Activated B cell treated with CpG ODN at 0.5 μM for 24 hours (primary cell): ENCODE results near the gene MYO1E. TPM values are rescaled to one million over a fixed set of nuclear protein-coding genes. Genes with fewer than 3 reads are reported as not detected.

Experiments
- ATAC-seq: fragments of 200-7000 bp; cut with Tn5 transposase; one replicate; pipeline ENCODE4 v1.10.0; 2021; ENCODE audit warnings: low read depth, mild to moderate bottlenecking, moderate library complexity
- CTCF ChIA-PET: fragments of 350-600 bp; sonication (Branson Sonifier 250); formaldehyde crosslinking; loops from one replicate; lab custom pipeline; 2021; ENCODE audit warnings: antibody characterized with exemption; lab: Charles Lee
- POLR2A ChIA-PET: fragments of 350-600 bp; sonication (Branson Sonifier 250); formaldehyde crosslinking; loops from one replicate; lab custom pipeline; 2021; ENCODE audit warnings: antibody characterized with exemption; lab: Charles Lee
- DNase-seq: peaks from one replicate; pipeline ENCODE4 v3.0.0; 2022
- H3K27ac Mint-ChIP-seq: one replicate; pipeline ENCODE4 v1.8.0; 2020; ENCODE audit warnings: mixed read lengths
- H3K27me3 Mint-ChIP-seq: one replicate; pipeline ENCODE4 v1.8.0; 2021; ENCODE audit warnings: mixed read lengths
- H3K36me3 Mint-ChIP-seq: one replicate; pipeline ENCODE4 v1.8.0; 2021; ENCODE audit warnings: low read depth, mixed read lengths
- H3K4me1 Mint-ChIP-seq: one replicate; pipeline ENCODE4 v1.8.0; 2021; ENCODE audit warnings: mixed read lengths
- H3K4me3 Mint-ChIP-seq: one replicate; pipeline ENCODE4 v1.8.0; 2020; ENCODE audit warnings: mild to moderate bottlenecking, mixed read lengths
- H3K9me3 Mint-ChIP-seq: one replicate; pipeline ENCODE4 v1.8.0; 2020; ENCODE audit warnings: mixed read lengths
- intact Hi-C: fragments of 100-400 bp; cut with micrococcal nuclease; formaldehyde crosslinking; loops from one replicate; pipeline ENCODE4 v1.15.1; 2024
- total RNA-seq: library from RNA; stranded (reverse); gene quantifications from 2 replicates; pipeline ENCODE4 v1.2.3, GENCODE V29; 2022
- TF ChIP-seq, protein P1 (sequence below): fragments of 200-600 bp; IDR thresholded peaks from one replicate; pipeline ENCODE4 v1.8.0; 2022; ENCODE audit warnings: antibody characterized with exemption, mild to moderate bottlenecking

Gene MYO1E
- total RNA-seq, result 185 and 186 TPM in 2 replicates

DNA sequence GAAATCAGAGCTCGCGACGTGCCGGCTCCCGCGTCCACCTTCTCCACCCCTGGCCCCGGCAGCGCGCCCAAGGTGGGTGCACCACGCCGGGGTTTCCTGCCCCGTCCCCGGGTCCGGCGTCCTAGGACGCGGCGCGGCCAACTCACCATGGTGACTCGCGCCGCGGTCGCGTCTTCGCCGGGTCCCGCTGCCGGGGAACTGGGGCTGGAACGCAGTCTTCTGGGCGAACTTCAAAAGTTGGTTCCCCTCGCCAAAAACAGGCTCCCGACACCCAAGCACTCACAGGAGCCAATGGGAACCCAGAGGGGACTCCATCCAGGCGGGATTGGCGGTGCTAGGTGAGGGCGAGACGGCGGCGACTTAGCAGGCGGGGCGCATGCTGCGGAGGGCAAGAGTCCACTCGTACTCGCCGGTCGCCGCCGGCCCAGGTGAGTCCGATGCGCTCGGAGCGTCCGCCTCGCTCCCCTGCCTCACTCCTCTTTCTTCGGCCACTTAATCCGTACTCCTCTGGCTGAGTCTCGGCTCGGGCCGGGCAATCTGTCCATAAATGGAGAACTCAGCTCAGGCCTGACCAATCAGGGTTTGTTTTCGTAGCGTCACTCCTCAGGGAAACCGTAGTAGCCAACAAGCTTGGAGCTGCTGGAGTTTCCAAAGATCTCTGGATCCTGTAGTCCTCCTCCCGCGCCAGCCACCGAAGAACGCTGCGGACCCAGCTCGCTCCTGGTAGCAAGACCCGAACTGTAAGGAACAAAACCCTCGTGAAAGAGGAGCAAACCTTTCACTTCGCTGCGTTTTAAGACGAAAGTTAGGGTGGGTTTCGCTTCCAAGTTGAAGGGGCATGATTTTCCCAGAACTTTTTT is at the start of gene MYO1E:
TSS of gene MYO1E (minus strand) at position 520 of the 860 bp plus-strand sequence. CDS start at position 149, 371 bp downstream.
- intact Hi-C loops, result loop anchor here (1.0 to 10.0 kb wide), 7 partner anchors 27 to 395 kb away; partner anchors contain the start of gene BNIP2
- POLR2A ChIA-PET, result interaction anchor here (0.6 to 2.3 kb wide), 12 partner anchors 23 to 129 kb away, joined by 3 to 15 read pairs (median 6); partner anchors contain the start of gene FAM81A
- Mint-ChIP-seq H3K9me3 (no peaks in the 10 kb centered on the region), H3K4me1 (peaks cover 64% of the 10 kb centered on the region), H3K27me3 (no peaks in the 10 kb centered on the region), H3K27ac (peak within 1 kb of the TSS; percentile 89), H3K36me3 (peaks cover 9% of the 10 kb centered on the region), H3K4me3 (peak within 1 kb of the TSS; percentile 96)
- ATAC-seq (peak; percentile 62), DNase-seq (peak; percentile 54)
- CTCF ChIA-PET, result interaction anchor here (1.2 to 2.1 kb wide), 4 partner anchors 40 to 156 kb away, joined by 3 to 9 read pairs (median 6); no protein-coding TSS in a partner anchor
- TF ChIP-seq, protein P1, sequence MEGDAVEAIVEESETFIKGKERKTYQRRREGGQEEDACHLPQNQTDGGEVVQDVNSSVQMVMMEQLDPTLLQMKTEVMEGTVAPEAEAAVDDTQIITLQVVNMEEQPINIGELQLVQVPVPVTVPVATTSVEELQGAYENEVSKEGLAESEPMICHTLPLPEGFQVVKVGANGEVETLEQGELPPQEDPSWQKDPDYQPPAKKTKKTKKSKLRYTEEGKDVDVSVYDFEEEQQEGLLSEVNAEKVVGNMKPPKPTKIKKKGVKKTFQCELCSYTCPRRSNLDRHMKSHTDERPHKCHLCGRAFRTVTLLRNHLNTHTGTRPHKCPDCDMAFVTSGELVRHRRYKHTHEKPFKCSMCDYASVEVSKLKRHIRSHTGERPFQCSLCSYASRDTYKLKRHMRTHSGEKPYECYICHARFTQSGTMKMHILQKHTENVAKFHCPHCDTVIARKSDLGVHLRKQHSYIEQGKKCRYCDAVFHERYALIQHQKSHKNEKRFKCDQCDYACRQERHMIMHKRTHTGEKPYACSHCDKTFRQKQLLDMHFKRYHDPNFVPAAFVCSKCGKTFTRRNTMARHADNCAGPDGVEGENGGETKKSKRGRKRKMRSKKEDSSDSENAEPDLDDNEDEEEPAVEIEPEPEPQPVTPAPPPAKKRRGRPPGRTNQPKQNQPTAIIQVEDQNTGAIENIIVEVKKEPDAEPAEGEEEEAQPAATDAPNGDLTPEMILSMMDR, result no peak

GRCh38 chr15:59420986-59421618 is 48.4 kb upstream of the MYO1E start:
- no peak overlapping the region for H3K27ac Mint-ChIP-seq
- POLR2A ChIA-PET, result interaction anchor here (0.6 to 3.0 kb wide), 2 partner anchors 10 to 121 kb away, joined by 4 to 14 read pairs; no protein-coding TSS in a partner anchor

GRCh38 chr15:59420108-59420507 is 47.4 kb upstream of the MYO1E start:
- no peak for DNase-seq
- CTCF ChIA-PET, result interaction anchor here (0.9 kb wide), 1 partner anchor 72 kb away, joined by 4 read pairs; no protein-coding TSS in a partner anchor
- Mint-ChIP-seq H3K9me3 (no peaks in the 10 kb centered on the region), H3K4me3 (no peak overlapping the region), H3K27ac (no peak overlapping the region), H3K27me3 (no peaks in the 10 kb centered on the region), H3K4me1 (peaks cover 58% of the 10 kb centered on the region), H3K36me3 (no peaks in the 10 kb centered on the region)
- intact Hi-C loops, result no loop called here
- POLR2A ChIA-PET, result interaction anchor here (3.0 kb wide), 1 partner anchor 9 kb away, joined by 14 read pairs; no protein-coding TSS in a partner anchor
- ATAC-seq, result no peak
- TF ChIP-seq, protein P1, result no peak

More at GRCh38 chr15:59420986-59421618, 48.4 kb upstream of the MYO1E start:
- DNase-seq, result no peak
- Mint-ChIP-seq H3K9me3 (no peaks in the 10 kb centered on the region), H3K4me3 (no peak overlapping the region), H3K4me1 (peaks cover 57% of the 10 kb centered on the region), H3K36me3 (no peaks in the 10 kb centered on the region), H3K27me3 (no peaks in the 10 kb centered on the region)
- CTCF ChIA-PET, result interaction anchor here (0.8 kb wide), 1 partner anchor 8 kb away, joined by 4 read pairs; no protein-coding TSS in a partner anchor
- TF ChIP-seq, protein P1, result no peak
- ATAC-seq, result no peak
- intact Hi-C loops, result no loop called here

DNA sequence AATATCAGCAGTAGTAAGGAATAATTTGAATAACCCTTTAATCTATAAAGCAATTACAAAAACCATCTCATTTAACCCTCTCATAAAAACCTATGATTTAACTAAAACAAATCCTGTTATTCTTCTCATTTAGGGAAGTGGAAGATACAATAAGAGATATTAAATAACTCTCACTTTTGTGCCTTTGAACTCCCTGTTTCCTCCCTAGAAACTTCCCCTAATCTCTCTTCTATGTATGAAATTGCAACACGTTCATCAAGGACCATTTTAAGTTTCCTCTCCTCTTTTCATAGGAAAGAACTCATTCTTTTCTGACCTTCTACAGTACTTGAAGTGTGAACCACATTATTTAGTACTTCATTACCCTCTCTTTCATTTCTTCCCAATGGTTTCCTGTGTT is 46.5 kb upstream of the MYO1E start:
- TF ChIP-seq, protein P1, result no peak
- Mint-ChIP-seq H3K4me1 (peaks cover 54% of the 10 kb centered on the region), H3K27ac (peak overlapping the region; percentile 25), H3K4me3 (no peak overlapping the region), H3K36me3 (no peaks in the 10 kb centered on the region), H3K9me3 (no peaks in the 10 kb centered on the region), H3K27me3 (no peaks in the 10 kb centered on the region)
- DNase-seq, result no peak
- ChIA-PET CTCF (no interaction called here), POLR2A (interaction anchor here (0.6 to 3.0 kb wide), 2 partner anchors 8 to 66 kb away, joined by 6 to 14 read pairs; no protein-coding TSS in a partner anchor)
- ATAC-seq, result no peak
- intact Hi-C loops, result loop anchor here (10.0 kb wide), 1 partner anchor 644 kb away; the partner anchor contains the start of gene MINDY2
